Lung (tissue), 12 donors: ENCODE measurements around the gene RSRC1. TPM values are rescaled to one million over a fixed set of nuclear protein-coding genes. Genes with fewer than 3 reads are reported as not detected.

Experiments used
- ATAC-seq: fragments of 200-7000 bp; cut with Tn5 transposase; one replicate; pipeline ENCODE4 v1.9.1; 2020; ENCODE audit warnings: moderate number of reproducible peaks; ENCODE audit not compliant: insufficient read depth, low FRiP score
- DNase-seq, 3 donors: peaks; one replicate each; pipeline ENCODE4 v3.0.0-alpha.2; 2013 to 2017
- H3K27ac ChIP-seq, 2 donors: one replicate each; pipeline ENCODE4 v1.5.1; 2013; ENCODE audit warnings: mild to moderate bottlenecking in 2 of 2, moderate library complexity in 2 of 2, control low read depth in 1 of 2, inconsistent platforms in 1 of 2, low read depth in 1 of 2, low read length in 1 of 2
- H3K27me3 ChIP-seq, 3 donors: one replicate each; pipeline ENCODE4 v1.5.1; 2013; ENCODE audit warnings: low read length in 2 of 3; ENCODE audit not compliant: control insufficient read depth in 3 of 3, insufficient read depth in 3 of 3
- H3K36me3 ChIP-seq, 4 donors: one replicate each; pipeline ENCODE4 v1.5.1; 2013; ENCODE audit warnings: low read length in 4 of 4, mild to moderate bottlenecking in 1 of 4, moderate library complexity in 1 of 4; ENCODE audit not compliant: control insufficient read depth in 4 of 4, insufficient read depth in 4 of 4
- H3K4me1 ChIP-seq, 5 donors: one replicate each; pipeline ENCODE4 v1.5.1; 2013; ENCODE audit warnings: low read length in 5 of 5, mild to moderate bottlenecking in 2 of 5, moderate library complexity in 1 of 5; ENCODE audit not compliant: control insufficient read depth in 5 of 5, insufficient read depth in 5 of 5
- H3K4me3 ChIP-seq: one replicate; pipeline ENCODE4 v1.5.1; 2013; ENCODE audit warnings: mild to moderate bottlenecking, control low read depth, moderate library complexity
- H3K9ac ChIP-seq, 2 donors: one replicate each; pipeline ENCODE4 v1.5.1; 2013; ENCODE audit warnings: low read length in 2 of 2, control low read depth in 1 of 2; ENCODE audit not compliant: insufficient read depth in 1 of 2
- H3K9me3 ChIP-seq, 4 donors: one replicate each; pipeline ENCODE4 v1.5.1; 2013; ENCODE audit warnings: low read length in 3 of 4, mild to moderate bottlenecking in 1 of 4, moderate library complexity in 1 of 4; ENCODE audit not compliant: control insufficient read depth in 4 of 4, insufficient read depth in 3 of 4
- WGBS, 2 donors: extraction: QIAGEN DNeasy Blood & Tissue Kit; methylation state at CpG; one replicate each; pipeline ENCODE4 v1.1.7; 2013; 5-methylcytosine and 5-hydroxymethylcytosine counted together
- polyA plus RNA-seq, 2 donors: library from polyadenylated mRNA; stranded (reverse); fragments of 200-250 nt; gene quantifications; one replicate each; pipeline ENCODE4 v1.2.1, GENCODE V29; 2013
- total RNA-seq, 2 donors: library from RNA; depleted of rRNA in 1 of 2; stranded (reverse); fragments of >200 nt in 1 of 2; gene quantifications; one replicate each; pipeline ENCODE4 v1.2.1, GENCODE V29; 2014 to 2021
- TF ChIP-seq, protein P1 (sequence below): IDR thresholded peaks from 2 replicates; pipeline ENCODE4 v1.5.1; 2012; ENCODE audit warnings: mild to moderate bottlenecking; ENCODE audit errors: control extremely low read depth, extremely low read depth
- donor health status: control.
- donor health status: control.
- donor health status: Bipolar disorder and iron deficiency.
- donor health status: healthy.
- donor health status: DM: yes; HTN: yes; CAD: no.

RSRC1 gene
- total and polyA plus RNA-seq, 4 donors = 9.1 to 53.5 (median 17.0) TPM

DNA sequence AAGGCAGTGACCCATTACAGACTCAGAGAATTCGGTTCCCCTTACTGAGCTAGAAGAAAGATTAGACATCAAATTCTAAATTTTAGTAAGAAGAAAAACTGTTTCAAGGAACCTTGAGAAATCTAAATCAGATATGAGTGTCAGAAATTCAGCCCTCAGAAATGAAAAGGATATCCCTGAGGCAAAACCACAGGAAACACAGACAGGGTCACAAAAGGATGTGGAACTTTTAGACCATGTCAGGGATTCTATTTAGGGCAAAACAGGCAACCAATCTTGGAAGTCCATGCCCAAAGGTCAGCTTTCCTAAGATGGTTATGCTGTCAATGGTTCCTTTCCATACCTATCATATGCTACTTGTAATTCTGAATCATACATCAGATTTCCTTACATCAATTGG, 35.3 kb upstream of the RSRC1 start:
- Histone ChIP-seq H3K27ac (no peak overlapping the region), H3K4me1 (no peaks in the 10 kb centered on the region)
- ATAC-seq = no peak

GRCh38 chr3:158079599-158079998, 30.3 kb upstream of the RSRC1 start:
- no peak overlapping the region for H3K9ac ChIP-seq
- H3K4me1 ChIP-seq = no peaks in the 10 kb centered on the region
- no peak for DNase-seq
- ATAC-seq = no peak
- no peak overlapping the region for H3K4me3 ChIP-seq
- TF ChIP-seq, protein P1, sequence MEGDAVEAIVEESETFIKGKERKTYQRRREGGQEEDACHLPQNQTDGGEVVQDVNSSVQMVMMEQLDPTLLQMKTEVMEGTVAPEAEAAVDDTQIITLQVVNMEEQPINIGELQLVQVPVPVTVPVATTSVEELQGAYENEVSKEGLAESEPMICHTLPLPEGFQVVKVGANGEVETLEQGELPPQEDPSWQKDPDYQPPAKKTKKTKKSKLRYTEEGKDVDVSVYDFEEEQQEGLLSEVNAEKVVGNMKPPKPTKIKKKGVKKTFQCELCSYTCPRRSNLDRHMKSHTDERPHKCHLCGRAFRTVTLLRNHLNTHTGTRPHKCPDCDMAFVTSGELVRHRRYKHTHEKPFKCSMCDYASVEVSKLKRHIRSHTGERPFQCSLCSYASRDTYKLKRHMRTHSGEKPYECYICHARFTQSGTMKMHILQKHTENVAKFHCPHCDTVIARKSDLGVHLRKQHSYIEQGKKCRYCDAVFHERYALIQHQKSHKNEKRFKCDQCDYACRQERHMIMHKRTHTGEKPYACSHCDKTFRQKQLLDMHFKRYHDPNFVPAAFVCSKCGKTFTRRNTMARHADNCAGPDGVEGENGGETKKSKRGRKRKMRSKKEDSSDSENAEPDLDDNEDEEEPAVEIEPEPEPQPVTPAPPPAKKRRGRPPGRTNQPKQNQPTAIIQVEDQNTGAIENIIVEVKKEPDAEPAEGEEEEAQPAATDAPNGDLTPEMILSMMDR = no peak
- WGBS, 2 donors = 88 to 93% methylated on average over 1 of the region's 1 CpG
- peaks cover 0 to 2% (median 0%) of the 10 kb centered on the region in 3 donors for H3K27me3 ChIP-seq
- no peaks in the 10 kb centered on the region for H3K9me3 ChIP-seq
- no peak overlapping the region for H3K27ac ChIP-seq
- no peaks in the 10 kb centered on the region for H3K36me3 ChIP-seq

More for the DNA sequence above, 35.3 kb upstream of the RSRC1 start:
- Histone ChIP-seq H3K36me3 (no peaks in the 10 kb centered on the region), H3K27me3 (peaks cover 0 to 2% (median 0%) of the 10 kb centered on the region in 3 donors), H3K4me3 (no peak overlapping the region), H3K9me3 (no peaks in the 10 kb centered on the region), H3K9ac (no peak overlapping the region)
- TF ChIP-seq, protein P1 = no peak
- WGBS, 2 donors = 40 to 52% methylated on average over 1 of the region's 1 CpG
- no peak for DNase-seq

DNA sequence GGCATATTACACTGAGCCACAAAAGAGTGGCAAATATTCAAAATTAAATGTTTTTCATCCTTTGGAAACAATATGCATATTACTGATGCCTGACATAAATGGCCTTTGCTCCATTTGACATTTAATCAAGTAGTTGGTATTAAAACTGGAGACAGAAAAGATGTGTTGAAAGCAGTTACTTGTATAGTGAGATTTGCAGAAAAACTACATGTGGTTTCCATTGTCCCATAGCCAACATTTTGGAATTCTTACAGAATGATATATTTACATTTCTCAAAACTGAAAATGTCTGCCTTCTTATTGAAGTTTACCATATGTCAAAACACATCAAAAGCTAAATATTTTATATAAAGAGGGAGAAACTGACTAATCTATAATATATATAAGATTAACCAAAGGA, 25.2 kb upstream of the RSRC1 start:
- Histone ChIP-seq H3K4me1 (no peaks in the 10 kb centered on the region), H3K36me3 (no peaks in the 10 kb centered on the region), H3K27ac (no peak overlapping the region), H3K4me3 (no peak overlapping the region), H3K9ac (no peak overlapping the region), H3K9me3 (no peaks in the 10 kb centered on the region), H3K27me3 (peaks cover 0 to 22% (median 11%) of the 10 kb centered on the region in 3 donors)
- TF ChIP-seq, protein P1 = no peak
- no peak for DNase-seq
- no peak for ATAC-seq

GRCh38 chr3:158085358-158085757, 24.5 kb upstream of the RSRC1 start:
- no peaks in the 10 kb centered on the region for H3K36me3 ChIP-seq
- no peaks in the 10 kb centered on the region for H3K4me1 ChIP-seq
- no peaks in the 10 kb centered on the region for H3K9me3 ChIP-seq
- no peak overlapping the region for H3K4me3 ChIP-seq
- H3K9ac ChIP-seq = no peak overlapping the region
- DNase-seq = no peak
- peaks cover 0 to 28% (median 17%) of the 10 kb centered on the region in 3 donors for H3K27me3 ChIP-seq
- TF ChIP-seq, protein P1 = no peak
- H3K27ac ChIP-seq = no peak overlapping the region
- no peak for ATAC-seq
